Astrocyte (in vitro differentiated cells and primary cell): ENCODE results near the gene XIRP1.

Source experiments
- EZH2 ChIP-seq: IDR thresholded peaks from 2 replicates; pipeline ENCODE4 v1.6.1; 2012; ENCODE audit warnings: mild to moderate bottlenecking, low read length, inconsistent platforms; ENCODE audit not compliant: insufficient read depth
- TF ChIP-seq, protein P1 (sequence below): IDR thresholded peaks from 2 replicates; pipeline ENCODE4 v1.5.1; 2011; ENCODE audit warnings: low read depth, mild to moderate bottlenecking, inconsistent platforms, low read length, moderate library complexity; ENCODE audit not compliant: insufficient read depth

DNA sequence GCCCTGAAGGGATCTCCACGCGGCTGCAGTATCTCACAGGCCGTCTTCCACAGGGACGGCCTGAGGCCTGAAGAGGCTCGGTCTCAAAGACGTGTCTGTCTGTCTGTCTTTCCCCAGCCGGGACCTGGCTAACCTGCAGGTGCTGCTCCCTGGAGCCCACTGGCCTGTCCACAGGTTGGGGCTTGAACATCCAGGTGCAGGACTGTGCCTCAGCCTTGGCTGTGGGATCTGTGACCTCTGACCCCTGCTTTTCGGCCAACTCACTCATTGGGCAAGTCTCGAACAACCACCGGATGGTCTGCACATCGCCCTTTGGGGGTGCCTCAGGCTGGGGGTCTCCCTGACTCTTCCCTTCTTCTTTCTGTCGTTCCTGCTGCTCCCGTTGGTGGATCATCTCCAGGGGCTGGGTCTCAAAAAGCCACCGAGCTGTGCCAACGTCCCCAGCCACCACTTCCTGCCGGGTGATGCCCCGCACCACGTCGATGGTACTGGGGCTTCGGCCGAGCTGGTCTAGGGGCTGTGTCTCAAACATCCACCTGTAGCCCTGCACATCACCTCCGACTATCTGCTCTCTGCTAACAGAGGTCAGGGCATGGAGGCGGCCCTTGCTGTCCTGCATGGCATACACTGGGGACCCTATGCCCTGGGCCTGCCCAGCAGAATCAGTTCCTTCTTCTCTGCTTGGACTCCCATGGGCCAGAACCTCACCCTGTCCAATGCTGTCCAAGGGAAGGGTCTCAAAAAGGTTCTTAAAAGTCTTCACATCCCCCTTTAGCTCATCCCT lies 4.8 kb downstream of the XIRP1 start:
- TF ChIP-seq, protein P1, sequence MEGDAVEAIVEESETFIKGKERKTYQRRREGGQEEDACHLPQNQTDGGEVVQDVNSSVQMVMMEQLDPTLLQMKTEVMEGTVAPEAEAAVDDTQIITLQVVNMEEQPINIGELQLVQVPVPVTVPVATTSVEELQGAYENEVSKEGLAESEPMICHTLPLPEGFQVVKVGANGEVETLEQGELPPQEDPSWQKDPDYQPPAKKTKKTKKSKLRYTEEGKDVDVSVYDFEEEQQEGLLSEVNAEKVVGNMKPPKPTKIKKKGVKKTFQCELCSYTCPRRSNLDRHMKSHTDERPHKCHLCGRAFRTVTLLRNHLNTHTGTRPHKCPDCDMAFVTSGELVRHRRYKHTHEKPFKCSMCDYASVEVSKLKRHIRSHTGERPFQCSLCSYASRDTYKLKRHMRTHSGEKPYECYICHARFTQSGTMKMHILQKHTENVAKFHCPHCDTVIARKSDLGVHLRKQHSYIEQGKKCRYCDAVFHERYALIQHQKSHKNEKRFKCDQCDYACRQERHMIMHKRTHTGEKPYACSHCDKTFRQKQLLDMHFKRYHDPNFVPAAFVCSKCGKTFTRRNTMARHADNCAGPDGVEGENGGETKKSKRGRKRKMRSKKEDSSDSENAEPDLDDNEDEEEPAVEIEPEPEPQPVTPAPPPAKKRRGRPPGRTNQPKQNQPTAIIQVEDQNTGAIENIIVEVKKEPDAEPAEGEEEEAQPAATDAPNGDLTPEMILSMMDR, result no peak
- TF ChIP-seq EZH2, result no peak
